ENCODE measurements around the gene LYSET.
"Not testable (repeated sequence)": the region's sequence is repeated elsewhere in the genome, so short reads cannot be mapped to it uniquely, and the experiment has no call there.

The LYSET gene, protein sequence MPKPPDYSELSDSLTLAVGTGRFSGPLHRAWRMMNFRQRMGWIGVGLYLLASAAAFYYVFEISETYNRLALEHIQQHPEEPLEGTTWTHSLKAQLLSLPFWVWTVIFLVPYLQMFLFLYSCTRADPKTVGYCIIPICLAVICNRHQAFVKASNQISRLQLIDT

DNA sequence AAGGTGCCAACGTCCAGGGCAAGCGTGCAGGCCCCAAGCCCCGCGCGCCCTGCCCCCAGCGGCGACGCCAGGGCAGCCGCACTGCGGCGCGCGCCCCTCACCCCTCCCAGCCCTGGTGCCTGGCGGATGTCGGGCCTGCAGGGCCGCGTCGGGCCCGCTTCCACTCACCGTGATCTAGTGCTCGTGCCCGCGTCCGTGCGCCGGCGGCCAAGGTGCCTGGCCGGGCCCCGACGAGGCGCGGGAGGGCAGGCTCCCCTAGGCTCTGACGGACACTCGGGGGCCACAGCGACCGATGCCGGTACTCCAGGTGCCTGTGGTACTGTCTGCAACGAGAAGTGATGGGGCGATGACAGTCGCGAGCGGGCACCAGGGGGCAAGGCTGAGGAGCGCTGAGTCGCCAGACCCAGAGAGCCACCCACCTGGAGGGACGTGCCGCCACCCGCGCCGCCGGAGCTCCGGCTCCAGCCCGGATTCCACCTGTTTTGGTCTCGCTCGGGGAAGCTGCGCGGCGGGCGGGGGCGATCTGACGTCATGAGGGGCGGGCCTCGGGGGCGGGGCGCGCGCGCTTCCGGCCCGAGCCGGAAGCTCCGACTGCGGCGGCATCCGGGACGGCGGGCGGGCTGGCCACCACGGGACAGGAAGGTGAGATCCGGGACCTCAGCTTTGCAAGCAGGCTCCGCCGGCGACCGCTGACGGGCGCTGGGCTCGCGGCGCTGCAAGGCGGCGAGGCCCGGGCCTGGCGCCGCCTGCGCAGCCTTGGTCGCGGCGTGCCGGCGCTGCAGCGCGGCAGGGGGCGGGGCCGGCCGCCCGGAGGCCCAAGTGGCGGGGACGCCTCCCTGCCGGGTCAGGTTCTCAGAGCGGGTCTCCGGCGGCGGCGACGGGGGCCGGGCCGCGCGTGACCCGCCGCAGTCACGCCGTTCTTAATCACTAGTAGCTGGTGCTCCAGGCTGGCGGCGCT, at the start of gene LYSET, which contains the start of gene MOAP1:
LYSET (plus strand) TSS at position 927 of the 958 bp plus-strand sequence. CDS start 89 bp downstream, outside the sequence.
MOAP1 (minus strand) TSS at position 507 of the 958 bp plus-strand sequence. CDS start 655 bp downstream, outside the sequence.
- DNase-seq (ENCODE audit: low spot score) = peak; percentile 95

DNA sequence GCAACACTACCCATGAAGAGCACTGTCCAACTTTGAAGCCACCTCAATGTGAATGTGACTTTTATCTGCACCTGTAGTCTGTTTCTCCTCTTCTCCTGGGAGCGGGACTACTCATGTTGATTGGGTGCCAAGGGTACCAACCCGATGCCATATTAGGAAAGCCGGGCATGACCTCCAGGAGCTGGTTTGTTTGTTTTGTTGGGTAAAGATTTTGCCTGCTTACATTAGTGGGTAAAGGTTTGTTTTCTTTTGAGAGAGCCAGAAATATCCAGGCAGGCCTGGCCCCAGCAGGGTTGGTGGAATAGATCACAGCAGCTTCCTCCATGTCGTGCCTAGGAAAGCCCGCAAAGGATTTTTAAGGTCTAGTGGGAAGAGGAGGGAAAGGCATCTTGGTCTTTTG, 49.7 kb upstream of the LYSET start:
- DNase-seq (ENCODE audit: low spot score) = no peak

DNA sequence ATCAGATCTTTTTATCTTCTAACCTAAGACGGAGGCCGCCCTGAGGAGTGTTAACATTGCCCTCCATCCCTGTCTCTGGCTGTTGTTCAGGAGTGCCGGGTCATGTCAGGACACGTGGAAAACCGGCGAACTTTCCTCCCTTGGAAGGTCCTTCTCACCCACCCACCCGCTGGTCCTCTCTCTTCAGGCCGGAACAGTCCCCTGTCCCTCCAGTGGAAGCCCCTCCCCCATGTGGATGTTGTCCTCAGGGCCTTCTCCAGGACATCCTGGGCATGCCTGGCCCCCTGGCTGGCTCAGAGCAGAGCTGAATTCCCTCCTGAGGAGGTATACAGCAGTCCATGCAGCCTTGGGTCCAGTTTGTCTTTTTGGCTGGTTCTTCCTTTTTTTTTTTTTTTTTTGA, 49.1 kb upstream of the LYSET start:
- DNase-seq (ENCODE audit: low spot score) = no peak

DNA sequence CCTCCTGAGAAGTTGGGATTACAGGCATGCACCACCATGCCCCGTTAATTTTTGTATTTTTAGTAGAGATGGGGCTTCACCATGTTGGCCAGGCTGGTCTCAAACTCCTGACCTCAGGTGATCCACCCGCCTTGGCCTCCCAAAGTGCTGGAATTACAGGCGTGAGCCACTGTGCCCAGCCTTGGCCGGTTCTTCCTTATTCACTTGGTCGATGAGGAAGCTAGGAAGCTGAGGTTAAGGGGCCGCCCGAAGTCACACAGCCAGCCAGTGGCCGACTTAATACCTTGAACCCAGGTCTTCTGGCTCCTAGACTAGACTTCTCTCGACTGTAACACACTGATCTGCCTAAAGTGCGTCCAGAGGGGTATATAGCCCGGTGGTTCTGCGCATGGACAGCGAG, 48.6 kb upstream of the LYSET start:
- not testable (repeated sequence) for DNase-seq (ENCODE audit: low spot score)

DNA sequence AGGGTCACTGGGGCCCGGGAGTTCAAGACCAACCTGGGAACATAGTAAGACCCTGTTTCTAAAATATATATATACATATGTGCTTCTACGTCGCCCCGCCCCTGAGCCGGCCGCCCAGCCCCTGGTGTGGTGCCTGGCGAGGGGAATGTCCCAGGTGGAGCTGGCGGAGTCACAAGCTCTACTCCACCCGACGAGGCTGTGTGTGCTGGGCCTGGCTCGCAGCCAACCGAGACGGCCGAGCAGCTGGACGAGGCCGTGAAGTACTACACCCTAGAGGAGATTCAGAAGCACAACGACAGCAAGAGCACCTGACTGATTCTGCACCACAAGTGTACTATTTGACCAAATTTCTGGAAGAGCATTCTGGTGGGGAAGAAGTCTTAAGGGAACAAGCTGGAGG, 47.3 kb upstream of the LYSET start:
- DNase-seq (ENCODE audit: low spot score) = peak; percentile 22

DNA sequence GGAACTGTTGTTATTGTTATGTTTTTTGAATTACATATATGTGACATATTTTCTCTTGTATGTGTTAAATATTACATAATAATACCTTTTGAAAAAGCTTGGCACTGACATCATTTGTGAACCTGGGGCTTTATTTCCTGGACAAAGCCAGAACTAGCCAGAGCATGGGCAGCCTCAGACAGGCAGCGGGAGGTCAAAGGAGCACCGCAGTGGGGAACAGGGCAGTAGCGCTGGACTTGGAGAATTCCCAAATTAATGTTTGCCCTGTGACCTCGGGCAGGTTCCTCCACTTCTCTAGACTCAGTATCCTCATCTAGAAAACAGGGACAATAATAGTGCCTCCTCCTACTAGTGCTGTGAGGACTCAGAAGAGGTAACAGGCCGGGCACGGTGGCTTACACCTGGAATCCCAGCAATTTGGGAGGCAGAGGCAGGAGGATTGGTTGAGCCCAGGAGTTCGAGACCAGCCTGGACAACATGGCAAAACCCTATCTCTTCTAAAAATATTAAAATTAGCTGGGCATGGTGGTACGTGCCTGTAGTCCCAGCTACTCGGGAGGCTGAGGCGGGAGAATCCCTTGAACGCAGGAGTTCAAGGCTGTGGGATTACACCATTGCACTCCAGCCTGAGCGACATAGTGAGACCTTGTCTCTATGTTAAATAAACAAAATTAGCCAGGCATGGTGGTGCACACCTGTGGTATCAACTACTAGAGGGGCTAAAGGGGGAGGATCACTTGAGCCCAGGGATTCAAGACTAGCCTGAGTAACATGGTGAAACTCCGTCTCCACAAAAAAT, 42.1 kb upstream of the LYSET start:
- no peak for DNase-seq (ENCODE audit: low spot score)

DNA sequence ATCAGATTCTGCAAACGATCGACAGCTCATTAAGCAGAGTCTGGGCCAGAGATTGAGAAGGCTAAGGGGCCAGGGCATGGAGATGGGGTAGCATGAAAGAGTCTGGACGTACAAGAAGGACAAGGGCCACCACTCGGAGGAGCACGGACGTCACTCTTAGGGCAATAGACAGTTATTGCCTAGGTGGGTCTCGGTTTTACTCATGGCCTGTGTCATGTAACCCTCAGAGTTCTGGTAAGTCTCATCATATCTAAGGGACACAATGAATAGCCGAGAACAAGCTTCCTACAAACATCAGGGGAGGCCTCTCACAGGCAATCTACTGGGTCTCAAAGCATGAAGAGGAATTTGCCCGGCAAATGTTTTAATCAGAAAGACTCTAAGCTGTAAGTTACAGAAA, 39.0 kb upstream of the LYSET start:
- no peak for DNase-seq (ENCODE audit: low spot score)

DNA sequence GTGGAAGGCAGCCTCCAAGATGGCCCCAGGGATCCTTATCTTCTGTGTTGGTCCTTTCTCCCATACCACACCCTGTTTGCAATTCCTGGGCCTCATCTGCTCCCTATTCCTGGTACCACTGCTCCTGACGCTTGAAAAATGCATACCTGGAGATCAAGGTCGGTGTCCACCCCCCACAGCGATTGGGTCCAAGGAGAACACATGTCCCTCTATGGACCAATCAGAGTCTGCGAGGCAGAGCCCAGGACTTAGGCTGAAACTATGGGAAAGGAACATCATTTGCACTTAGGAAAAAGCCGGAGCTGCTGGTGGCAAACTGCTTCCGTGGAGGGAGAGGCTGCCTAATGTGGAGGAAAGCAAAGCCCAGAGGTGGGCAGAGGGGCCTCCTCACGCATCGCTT, 36.1 kb upstream of the LYSET start:
- no peak for DNase-seq (ENCODE audit: low spot score)

DNA sequence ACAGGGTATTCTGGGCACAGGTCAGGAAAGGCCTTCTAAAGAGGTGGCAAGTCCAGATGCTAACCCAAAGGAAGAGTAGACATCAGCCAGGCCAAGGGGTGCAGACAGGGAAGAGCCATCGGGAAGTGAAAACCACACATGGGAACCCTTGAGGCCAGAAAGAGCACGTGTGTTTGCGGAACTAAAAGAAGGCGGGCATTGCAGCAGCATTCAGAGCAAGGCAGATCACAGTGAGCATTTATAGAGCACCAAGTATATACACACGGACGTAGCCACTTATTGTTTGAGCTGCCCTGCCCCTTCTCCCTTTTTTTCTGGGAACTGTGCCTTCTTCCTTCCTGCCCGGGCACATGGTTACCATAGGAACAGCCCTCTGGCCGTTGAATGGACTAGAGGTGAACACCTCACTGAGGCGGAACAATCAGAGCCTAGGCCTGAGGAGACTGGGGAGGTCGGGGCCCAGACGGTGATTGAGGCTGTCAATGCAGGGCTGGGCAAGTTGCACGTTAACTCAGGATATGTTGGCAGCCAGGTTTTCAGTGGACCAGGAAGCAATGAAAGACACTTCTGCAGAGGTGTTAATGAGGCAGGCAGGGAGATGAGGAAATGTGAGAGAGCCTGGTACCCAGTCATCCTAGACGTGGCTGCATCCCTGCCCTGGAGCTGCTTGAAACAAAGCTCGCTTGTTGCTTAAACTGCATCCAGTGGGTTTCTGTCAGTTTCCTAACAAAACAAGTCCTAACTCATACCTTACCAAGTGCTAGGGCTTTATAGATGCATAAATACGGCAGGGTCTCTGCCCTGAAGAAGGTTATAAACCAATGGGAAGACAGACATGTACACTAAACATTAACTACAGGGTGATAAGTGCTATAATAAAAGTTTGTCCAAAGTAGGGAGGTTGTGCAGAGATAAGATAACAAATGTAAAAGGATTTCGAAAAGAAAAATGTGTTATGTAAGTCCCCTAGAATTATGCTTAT, 34.6 kb upstream of the LYSET start:
- no peak for DNase-seq (ENCODE audit: low spot score)

DNA sequence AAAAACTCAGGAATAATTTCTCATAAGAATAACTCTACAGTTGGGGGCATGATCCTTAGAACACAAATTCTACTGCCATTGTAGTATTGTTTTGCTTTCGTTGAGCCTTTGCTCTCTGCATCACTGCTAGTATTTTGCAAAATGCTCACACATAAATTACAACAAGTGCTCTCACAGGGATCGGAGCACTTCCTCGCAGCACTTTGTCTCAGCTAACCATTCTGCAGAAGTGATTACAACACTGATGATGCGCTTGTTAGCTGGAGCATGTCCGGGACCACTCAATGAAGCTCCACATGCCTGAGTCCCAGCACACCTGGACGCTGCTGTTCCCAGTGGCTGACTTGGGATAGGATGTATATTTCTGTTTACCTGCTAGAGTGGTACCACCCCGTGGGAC, 32.0 kb upstream of the LYSET start:
- no peak for DNase-seq (ENCODE audit: low spot score)

DNA sequence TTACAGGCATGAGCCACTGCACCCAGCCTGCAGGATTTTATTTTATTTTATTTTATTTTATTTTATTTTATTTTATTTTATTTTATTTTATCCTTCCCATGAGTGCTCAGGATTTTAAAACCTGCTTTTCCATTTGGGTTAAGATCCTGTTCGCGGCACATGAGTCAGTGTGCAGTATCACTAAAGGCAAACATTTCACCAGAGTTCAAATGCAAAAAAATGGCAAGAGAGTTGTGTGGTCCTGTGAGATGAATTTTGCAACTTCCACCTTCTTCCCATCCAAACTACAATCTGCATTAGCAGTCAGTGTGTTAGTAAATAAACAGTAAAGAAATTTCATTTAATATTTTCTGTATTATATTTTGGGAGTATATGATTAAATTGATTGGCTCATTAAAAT, 29.4 kb upstream of the LYSET start:
- no peak for DNase-seq (ENCODE audit: low spot score)

DNA sequence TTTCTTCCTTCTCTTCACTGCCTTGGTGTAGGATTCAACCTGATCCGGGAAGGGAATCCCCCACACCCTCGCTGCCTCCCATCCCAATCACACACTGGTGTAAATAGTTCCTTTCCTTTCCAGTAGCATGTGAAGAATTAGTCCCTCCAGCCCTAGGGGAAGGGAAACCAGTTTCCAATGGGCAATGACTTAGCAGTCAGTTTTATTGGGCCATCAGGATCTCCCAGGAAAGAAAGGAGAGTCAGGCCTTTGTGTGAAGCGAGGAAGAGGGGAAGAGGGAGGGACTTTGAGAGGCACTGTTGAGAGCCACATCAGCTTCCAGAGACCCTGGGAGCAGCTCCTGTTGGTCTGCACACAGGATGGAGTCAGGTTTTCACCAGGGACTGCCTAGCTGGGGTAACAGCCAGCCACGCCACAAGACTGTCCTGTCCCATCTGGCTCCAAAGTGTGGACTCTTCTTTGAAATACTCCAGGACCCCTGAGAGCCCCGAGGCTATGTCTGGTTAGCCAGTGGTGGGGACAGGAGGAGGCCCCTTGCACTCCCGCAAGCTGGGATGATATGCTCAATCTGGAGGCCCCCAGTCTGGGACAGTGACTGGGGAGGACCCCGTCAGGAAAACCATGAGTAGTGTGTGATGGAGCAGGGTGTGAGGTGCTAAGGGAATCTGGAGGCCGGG, 28.3 kb upstream of the LYSET start:
- no peak for DNase-seq (ENCODE audit: low spot score)

DNA sequence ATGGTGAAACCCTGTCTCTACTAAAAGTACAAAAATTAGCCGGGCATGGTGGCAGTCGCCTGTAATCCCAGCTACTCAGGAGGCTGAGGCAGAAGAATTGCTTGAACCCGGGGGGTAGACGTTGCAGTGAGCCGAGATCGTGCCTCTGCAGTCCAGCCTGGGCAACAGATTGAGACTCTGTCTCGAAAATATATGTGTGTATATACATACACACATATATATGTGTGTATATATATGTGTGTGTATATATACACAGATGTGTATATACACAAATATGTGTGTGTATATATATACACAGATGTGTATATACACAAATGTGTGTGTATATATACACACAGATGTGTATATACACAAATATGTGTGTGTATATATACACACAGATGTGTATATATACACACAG, 26.8 kb upstream of the LYSET start:
- DNase-seq (ENCODE audit: low spot score) = not testable (repeated sequence)

DNA sequence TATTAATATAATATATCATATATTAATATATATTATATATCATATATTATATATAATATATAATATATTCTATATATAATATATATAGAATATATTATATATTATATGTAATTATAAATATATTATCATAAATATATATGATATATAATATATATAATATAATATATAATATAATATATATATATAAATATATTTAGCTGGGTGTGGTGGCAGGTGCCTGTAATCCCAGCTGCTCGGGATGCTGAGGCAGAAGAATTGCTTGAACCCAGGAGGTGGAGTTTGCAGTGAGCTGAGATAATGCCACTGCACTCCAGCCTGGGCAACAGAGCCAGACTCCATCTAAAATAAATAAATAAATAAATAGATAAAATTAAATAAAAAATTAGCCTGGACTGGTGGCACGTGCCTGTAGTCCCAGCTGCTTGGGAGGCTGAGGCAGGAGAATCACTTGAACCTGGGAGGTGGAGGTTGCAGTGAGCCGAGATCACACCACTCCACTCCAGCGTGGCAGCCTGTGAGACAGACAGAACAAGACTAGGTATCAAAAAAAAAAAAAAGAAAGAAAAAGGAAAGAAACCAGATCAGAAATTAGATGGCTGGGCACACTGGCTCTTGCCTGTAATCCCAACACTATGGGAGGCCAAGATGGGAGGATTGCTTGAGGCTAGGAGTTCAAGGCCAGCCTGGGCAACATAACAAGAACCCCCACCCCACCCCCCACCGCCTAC, 25.3 kb upstream of the LYSET start:
- not testable (repeated sequence) for DNase-seq (ENCODE audit: low spot score)

DNA sequence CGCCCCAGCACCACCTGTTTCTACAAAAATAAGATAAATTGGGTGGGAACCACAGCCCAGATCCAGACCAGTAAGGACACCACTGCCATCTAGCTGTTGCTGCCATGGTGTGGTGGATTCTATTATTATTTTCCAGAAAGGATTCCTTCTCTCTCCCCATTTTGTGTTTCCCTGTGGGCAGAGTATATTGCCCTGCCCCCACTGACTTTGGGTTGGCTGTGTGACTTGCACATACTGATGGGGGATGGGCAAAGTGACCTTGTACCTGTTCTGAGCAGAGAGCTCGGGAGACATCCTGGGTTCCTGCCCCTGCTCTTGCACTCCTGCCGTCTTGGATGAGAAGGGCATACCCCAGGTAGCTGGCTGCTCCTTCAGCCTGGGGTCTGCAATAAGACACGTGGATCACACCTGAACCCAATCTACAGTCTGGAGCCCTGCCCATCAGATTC, 24.7 kb upstream of the LYSET start:
- peak; percentile 29 for DNase-seq (ENCODE audit: low spot score)

DNA sequence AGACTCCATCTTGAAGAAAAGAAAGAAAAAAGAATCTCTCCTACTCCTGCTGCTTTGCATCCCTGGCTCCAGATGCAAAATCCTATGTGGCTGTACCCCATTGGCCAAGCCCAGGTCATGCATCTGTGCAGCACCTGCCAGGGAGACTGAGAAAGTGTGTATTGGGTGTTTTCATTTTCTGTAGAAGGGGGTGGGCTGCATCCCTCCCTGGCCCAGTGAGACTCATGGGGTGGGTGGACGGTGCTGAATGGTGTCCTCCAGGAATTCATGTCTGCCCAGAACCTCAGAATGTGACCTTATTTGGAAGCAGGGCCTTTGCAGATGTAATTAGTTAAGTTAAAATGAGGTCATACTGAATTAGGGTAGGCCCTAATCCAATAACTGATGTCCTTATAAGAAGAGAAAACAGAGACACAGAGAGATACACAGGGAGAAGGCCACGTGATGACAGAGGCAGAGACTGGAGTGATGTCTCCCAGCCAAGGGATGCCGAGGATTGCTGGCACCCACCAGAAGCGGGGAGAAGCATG, 23.6 kb upstream of the LYSET start:
- DNase-seq (ENCODE audit: low spot score) = no peak

DNA sequence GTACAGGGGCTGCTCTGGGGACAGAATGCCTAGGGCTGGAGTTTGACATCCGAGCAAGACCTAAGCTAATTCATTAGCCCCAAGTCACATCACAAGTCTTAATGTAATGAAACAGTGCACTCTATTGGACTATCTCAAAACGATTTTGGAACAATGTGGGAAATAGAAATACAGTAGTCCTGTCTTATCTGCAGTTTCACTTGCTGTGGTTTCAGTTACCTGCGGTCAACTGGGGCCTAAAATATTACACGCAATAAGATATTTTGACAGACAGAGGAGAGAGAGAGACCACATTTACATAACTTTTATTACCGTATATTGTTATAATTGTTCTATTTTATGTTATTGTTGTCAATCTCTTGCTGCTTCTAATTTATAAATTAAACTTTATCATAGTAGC, 21.6 kb upstream of the LYSET start:
- no peak for DNase-seq (ENCODE audit: low spot score)

DNA sequence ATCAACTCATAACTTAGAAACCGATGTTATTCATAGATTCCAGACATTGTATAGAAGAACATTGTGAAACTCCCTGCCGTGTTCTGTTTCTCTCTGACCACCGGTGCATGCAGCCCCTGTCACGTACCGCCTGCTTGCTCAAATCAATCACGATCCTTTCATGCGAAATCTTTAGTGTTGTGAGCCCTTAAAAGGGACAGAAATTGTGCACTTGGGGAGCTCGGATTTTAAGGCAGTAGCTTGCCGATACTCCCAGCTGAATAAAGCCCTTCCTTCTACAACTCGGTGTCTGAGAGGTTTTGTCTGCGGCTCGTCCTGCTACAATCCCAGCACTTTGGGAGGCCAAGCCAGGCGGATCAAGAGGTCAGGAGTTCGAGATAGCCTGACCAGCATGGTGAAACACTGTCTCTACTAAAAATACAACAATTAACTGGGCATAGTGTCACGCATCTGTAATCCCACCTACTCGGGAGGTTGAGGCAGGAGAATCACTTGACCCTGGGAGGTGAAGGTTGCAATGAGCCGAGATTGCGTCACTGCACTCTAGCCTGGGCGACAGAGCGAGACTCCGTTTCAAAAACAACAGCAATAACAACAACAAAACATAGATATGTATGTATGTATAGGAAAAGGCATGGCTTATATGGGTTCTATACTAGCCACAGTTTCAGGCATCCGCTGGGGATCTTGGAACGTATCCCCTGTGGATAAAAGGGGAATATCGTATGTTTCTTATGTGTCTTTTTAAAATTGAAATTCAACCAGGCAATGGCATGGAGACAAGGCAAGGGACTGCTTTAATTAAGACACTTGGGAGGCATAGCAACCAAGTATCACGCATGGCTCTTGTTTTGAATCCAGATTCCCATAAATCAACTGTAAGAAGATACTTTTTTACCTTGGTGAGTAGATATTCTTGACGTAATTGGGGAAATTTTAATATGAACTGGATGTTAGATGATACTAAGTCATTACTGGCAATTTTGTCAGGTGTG, 19.5 kb upstream of the LYSET start:
- not testable (repeated sequence) for DNase-seq (ENCODE audit: low spot score)
